LNCAP (cell line): Measurements from ENCODE around the gene FAH.

Experiments used
- CTCF ChIP-seq: fragments of 450-650 bp; IDR thresholded peaks from 2 replicates; pipeline ENCODE4 v1.5.1; 2017; ENCODE audit warnings: mild to moderate bottlenecking

The FAH gene

GRCh38 chr15:80182611-80183261 is 29.9 kb downstream of the FAH start:
- TF ChIP-seq CTCF = no peak

GRCh38 chr15:80183306-80183705 is 30.5 kb downstream of the FAH start:
- TF ChIP-seq CTCF = no peak

GRCh38 chr15:80183886-80184285 is 31.1 kb downstream of the FAH start:
- TF ChIP-seq CTCF = no peak

GRCh38 chr15:80184554-80184953 is 31.8 kb downstream of the FAH start:
- no peak for TF ChIP-seq CTCF

- no peak for TF ChIP-seq CTCF
Measured at GRCh38 chr15:80185152-80185551, 32.4 kb downstream of the FAH start.

- TF ChIP-seq CTCF = no peak
Measured at GRCh38 chr15:80186066-80186465, 33.3 kb downstream of the FAH start.

- TF ChIP-seq CTCF = no peak
Measured at GRCh38 chr15:80186597-80186996, 33.8 kb downstream of the FAH start.

GRCh38 chr15:80188251-80188650 is 35.5 kb downstream of the FAH start:
- no peak for TF ChIP-seq CTCF
